Activated CD4-positive, alpha-beta T cell treated with anti-CD3 and anti-CD28 coated beads, Interleukin-2, amount 10 ng/mL, durations not matched to agents 24 days and 14 days (primary cell): ENCODE results near the gene SMARCC2. TPM values are rescaled to one million over a fixed set of nuclear protein-coding genes. Genes with fewer than 3 reads are reported as not detected.

Experiments used
- DNase-seq: peaks from one replicate; pipeline ENCODE4 v3.0.0; 2022
- H3K27ac Mint-ChIP-seq: one replicate; pipeline ENCODE4 v1.8.0; 2022; ENCODE audit warnings: mild to moderate bottlenecking, mixed read lengths
- H3K27me3 Mint-ChIP-seq: one replicate; pipeline ENCODE4 v1.8.0; 2022; ENCODE audit warnings: mixed read lengths
- H3K36me3 Mint-ChIP-seq: one replicate; pipeline ENCODE4 v1.8.0; 2022; ENCODE audit warnings: low read depth, mild to moderate bottlenecking, mixed read lengths
- H3K4me1 Mint-ChIP-seq: one replicate; pipeline ENCODE4 v1.8.0; 2021; ENCODE audit warnings: mixed read lengths
- H3K4me3 Mint-ChIP-seq: one replicate; pipeline ENCODE4 v1.8.0; 2022; ENCODE audit warnings: mild to moderate bottlenecking, moderate library complexity, mixed read lengths
- H3K9me3 Mint-ChIP-seq: one replicate; pipeline ENCODE4 v1.8.0; 2021; ENCODE audit warnings: mixed read lengths
- intact Hi-C: fragments of 100-400 bp; cut with micrococcal nuclease; formaldehyde crosslinking; loops from one replicate; pipeline ENCODE4 v1.15.1; 2023
- total RNA-seq: library from RNA; stranded (reverse); gene quantifications from 2 replicates; pipeline ENCODE4 v1.2.3, GENCODE V29; 2022

SMARCC2 gene
- total RNA-seq, 1 donor from 2014 or later: 130 TPM

DNA sequence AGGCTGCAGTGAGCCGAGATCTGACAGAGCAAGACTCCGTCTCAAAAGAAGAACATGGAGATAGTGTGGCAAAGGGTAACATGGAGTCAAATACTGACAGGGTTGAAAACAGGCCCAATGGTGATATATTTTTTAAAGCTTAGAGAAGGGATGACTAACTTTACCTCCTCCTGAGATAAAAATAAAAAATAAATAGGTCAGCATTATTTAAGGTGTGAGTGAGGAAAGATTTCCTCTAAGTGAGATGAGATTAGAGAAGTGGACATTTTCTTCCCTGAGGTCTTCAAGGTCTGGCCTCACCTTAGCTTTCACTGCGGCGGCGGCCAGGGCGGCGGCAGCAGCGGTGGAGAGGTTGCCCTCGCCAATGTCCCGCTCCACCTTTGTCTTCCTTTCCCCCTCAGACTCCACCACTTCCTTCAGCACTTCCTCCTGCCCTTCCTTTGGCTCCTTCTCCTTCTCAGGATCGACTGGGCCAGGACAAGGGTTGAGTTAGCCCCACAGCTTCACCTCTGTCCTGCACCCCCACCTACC lies 20.0 kb downstream of the SMARCC2 start:
- no peaks in the 10 kb centered on the region for H3K9me3 Mint-ChIP-seq
- no peaks in the 10 kb centered on the region for H3K27me3 Mint-ChIP-seq
- H3K27ac Mint-ChIP-seq: no peak overlapping the region
- H3K36me3 Mint-ChIP-seq: peaks cover 77% of the 10 kb centered on the region
- intact Hi-C loops: no loop called here
- H3K4me1 Mint-ChIP-seq: peaks cover 5% of the 10 kb centered on the region
- H3K4me3 Mint-ChIP-seq: no peak overlapping the region
- DNase-seq: no peak

DNA sequence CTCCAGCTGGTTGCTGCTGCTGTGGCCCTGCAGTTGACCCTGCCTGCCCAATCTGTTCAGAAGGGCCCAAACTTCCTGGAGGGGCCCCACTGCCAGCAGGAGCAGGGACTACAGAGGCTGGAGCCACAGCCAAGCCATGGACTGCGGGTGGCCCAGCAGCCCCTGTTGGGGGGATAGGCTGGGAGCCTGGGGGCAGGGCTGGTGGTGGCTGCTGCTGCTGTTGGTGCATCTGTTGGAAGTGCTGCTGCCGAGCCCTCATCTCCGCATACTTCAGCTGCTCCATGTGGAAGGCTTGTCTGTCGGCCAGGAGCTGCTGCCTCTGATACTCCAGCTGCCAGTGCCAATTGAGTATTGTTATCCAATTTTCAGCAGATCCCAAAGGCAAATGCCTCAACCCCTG lies 23.9 kb downstream of the SMARCC2 start:
- Mint-ChIP-seq H3K4me3 (no peak overlapping the region), H3K4me1 (peaks cover 22% of the 10 kb centered on the region), H3K36me3 (peaks cover 75% of the 10 kb centered on the region), H3K9me3 (no peaks in the 10 kb centered on the region), H3K27me3 (no peaks in the 10 kb centered on the region), H3K27ac (peak overlapping the region; percentile 66)
- intact Hi-C loops: no loop called here
- DNase-seq: no peak

DNA sequence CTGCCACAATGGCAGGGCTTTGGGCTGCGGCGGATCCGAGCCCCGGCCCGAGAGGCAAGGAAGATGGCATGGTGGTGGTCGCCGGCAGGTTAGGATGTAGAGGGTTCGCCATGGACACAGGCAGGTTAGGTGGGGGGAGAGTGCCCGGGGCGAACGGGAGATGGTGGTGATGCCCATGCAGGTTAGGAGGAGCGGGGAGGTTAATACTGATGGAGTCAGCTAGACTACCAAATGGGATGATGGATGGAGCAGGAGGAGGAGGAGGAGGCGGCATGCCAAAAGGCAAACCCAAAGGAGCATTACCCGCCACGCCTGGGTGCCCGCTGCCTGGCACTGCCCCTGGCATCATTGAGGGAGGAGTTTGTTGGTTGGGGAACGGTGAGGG lies 24.9 kb downstream of the SMARCC2 start:
- Mint-ChIP-seq H3K4me3 (no peak overlapping the region), H3K27ac (no peak overlapping the region), H3K36me3 (peaks cover 75% of the 10 kb centered on the region), H3K27me3 (no peaks in the 10 kb centered on the region), H3K4me1 (peaks cover 30% of the 10 kb centered on the region), H3K9me3 (no peaks in the 10 kb centered on the region)
- DNase-seq: no peak
- intact Hi-C loops: no loop called here

DNA sequence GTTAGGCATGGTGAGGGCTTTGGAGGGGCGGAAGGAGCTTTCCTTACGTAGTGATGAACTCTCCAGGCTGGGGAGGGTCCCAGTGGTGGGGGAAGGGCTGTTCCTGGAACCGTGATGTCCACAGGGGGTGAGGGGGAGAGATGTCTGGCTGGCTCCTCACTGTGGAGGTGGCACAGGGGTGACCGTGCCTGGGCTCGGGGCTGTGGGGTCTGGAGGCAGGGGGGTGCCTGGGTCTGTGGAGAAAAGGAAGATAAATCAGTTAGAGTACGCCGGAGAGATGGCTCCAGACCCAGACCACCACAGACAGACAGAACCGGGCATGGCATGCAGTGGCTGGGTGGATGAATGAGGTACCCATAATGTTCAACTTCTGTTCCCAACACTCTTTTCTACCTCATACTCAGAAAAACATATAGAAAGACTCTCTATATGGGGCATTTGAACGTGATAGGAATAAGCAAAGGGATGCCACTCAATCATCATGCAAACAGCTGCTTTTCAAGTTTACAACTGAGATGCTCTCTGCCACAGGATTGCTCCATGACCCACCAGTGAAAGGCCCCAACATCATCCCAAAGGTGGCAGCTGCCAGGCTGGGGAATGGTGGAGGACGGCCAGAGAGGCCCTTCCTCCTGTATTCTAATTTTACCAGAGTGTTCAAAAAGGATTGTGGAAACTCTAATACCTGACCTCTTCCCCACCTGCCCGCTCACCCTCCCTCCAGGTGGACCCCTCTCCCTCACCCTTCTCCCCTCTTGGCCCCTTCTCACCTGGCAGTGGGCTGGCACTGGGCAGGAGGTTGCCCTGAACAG lies 25.5 kb downstream of the SMARCC2 start:
- Mint-ChIP-seq H3K27me3 (no peaks in the 10 kb centered on the region), H3K4me3 (no peak overlapping the region), H3K4me1 (peaks cover 35% of the 10 kb centered on the region), H3K27ac (peak overlapping the region; percentile 67), H3K36me3 (peaks cover 78% of the 10 kb centered on the region), H3K9me3 (no peaks in the 10 kb centered on the region)
- DNase-seq: no peak
- intact Hi-C loops: no loop called here

DNA sequence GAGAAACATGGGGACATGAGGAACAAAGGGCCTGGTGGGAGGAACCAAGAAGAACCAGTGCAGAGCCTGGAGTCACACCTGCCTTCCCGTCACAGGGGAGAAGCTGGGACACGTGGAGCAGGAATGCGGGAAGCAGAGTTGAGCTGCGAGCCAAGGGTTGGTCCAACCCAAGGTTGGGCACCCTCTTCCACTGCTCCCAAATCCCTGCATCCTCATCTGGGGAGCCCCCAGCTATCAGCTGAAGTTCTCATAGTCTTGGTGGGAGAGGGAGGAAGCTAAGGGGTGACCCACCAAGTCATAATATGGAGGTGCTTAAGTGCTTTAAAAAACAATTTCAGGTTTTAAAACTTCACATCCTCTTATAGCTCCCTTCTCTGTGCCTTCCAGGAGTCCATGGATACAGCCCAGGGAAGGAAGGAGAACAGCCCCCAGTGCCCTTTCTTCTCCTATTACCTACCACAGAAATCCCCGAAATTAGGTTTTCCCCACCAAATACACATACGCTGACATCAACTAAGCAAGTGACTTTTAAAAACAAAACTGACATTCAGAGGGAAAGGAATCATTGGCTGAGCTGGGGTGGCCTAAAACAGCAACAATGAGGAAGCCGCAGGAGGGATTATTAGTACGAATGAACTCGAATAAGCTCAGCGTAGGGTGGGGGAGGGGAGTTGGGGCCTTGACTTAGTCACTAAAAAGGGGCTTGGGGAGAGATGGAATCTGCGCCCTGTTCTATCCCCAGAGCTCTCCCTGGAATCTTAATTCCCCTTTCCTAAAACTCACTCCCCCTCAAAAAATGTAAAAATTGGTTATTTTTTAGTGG lies 26.6 kb downstream of the SMARCC2 start:
- Mint-ChIP-seq H3K27ac (peak overlapping the region; percentile 32), H3K36me3 (peaks cover 74% of the 10 kb centered on the region)

DNA sequence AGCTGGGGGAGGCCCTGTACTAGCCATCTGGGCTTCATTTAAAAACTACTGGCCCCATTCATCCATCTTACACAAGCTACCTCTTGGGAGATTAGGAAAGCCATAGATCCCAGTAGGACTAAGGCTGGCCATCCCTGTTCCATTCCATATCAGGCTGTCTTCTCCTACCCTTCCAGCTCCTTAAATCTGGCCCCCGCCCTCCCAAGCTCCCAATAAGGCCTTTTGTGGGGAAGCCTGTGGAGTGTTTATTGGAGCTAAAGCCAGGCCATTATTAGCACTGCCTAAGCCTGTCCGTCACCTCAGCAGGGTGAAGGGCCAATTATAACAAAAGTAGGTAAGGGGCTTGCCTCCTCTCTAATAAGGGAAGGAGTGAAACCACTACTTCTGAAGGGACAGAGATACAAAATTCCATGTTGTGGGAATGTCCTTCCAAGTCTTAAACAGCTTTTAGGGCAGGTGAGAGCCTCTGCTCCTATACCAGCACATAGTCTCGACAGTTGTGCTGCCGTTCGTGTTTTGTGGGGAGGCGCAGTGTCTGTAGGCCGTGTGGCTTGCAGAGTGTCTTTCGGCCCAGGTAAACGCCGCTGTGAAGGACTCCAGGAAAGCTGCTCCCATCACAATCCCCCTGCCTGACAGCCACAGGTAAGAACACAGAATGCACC lies 27.5 kb downstream of the SMARCC2 start:
- Mint-ChIP-seq H3K4me3 (peak overlapping the region; percentile 100), H3K36me3 (peaks cover 70% of the 10 kb centered on the region), H3K4me1 (peaks cover 37% of the 10 kb centered on the region), H3K27me3 (no peaks in the 10 kb centered on the region), H3K27ac (peak overlapping the region; percentile 60), H3K9me3 (no peaks in the 10 kb centered on the region)
- no peak for DNase-seq
- intact Hi-C loops: loop anchor here (2.0 kb wide), 1 partner anchor 27 kb away; the partner anchor contains the start of gene SMARCC2

More for the DNA sequence above, 26.6 kb downstream of the SMARCC2 start:
- no peak overlapping the region for H3K4me3 Mint-ChIP-seq
- H3K4me1 Mint-ChIP-seq: peaks cover 33% of the 10 kb centered on the region
- intact Hi-C loops: no loop called here
- no peak for DNase-seq
- H3K9me3 Mint-ChIP-seq: no peaks in the 10 kb centered on the region
- no peaks in the 10 kb centered on the region for H3K27me3 Mint-ChIP-seq

DNA sequence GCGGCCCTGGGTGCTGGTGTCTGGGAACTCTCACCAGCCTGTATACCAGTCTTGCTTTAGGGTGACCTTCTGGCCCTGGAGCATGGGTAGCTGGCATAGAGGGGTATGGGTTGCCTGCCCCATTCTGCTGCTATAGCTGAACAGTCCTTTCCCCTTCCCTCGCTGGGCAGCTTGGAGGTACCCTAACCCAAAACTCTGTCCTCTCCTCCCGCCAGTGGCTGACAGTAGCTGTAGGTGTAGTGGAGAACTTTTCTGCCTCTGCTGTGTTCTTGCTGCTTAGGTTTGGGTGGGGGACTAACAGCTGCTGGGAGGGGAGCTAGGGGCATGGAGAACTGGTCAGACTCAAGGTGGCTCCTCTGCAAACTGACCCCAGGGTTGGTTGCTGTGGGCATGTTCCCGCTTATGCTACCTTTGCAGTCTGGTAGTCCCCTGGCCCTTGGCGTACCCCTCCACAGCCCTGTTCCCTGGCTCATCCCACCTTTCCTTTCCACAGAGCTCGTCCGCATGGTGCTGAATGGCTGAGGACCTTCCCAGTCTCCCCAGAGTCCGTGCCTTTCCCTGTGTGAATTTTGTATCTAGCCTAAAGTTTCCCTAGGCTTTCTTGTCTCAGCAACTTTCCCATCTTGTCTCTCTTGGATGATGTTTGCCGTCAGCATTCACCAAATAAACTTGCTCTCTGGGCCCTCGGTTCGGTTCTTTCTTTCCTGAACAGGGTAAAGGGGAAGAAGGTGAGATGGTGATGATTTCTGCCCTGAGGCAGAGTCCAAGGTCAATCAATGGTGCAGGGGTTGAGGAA lies 28.2 kb downstream of the SMARCC2 start:
- H3K36me3 Mint-ChIP-seq: peaks cover 69% of the 10 kb centered on the region
- no peaks in the 10 kb centered on the region for H3K27me3 Mint-ChIP-seq
- intact Hi-C loops: loop anchor here (1.0 to 2.0 kb wide), 2 partner anchors 9 to 28 kb away; partner anchors contain the start of genes MYL6B and SMARCC2
- peak overlapping the region; percentile 100 for H3K4me3 Mint-ChIP-seq
- no peak for DNase-seq
- H3K4me1 Mint-ChIP-seq: peaks cover 37% of the 10 kb centered on the region
- peak overlapping the region; percentile 94 for H3K27ac Mint-ChIP-seq
- no peaks in the 10 kb centered on the region for H3K9me3 Mint-ChIP-seq

DNA sequence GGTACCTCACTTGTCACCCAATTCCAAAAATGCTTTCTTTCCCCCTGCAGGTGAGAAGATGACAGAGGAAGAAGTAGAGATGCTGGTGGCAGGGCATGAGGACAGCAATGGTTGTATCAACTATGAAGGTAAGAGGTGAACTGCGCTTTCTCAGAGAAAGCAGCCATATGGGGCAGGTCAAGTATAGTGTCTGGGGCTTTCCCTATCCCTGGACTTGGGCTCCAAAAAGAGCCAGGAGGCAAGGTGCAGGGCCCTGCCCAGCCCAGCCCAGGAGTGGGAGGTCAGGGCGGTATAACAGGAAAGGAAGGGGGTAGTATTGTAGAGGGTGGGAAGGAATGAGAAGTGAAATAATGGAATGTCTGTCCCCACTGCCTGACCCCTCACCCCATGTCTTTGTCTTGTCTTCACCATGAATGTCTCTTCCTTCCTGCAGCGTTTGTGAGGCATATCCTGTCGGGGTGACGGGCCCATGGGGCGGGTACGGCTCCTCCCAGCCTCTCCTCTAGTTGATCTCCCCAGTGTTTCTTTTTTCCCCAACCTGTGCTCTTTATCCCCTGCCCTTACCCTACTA lies 29.0 kb downstream of the SMARCC2 start:
- intact Hi-C loops: loop anchor here (1.0 to 2.0 kb wide), 2 partner anchors 8 to 29 kb away; partner anchors contain the start of genes MYL6B and SMARCC2
- Mint-ChIP-seq H3K27ac (peak overlapping the region; percentile 94), H3K36me3 (peaks cover 69% of the 10 kb centered on the region), H3K27me3 (no peaks in the 10 kb centered on the region), H3K4me1 (peaks cover 40% of the 10 kb centered on the region), H3K9me3 (no peaks in the 10 kb centered on the region), H3K4me3 (peak overlapping the region; percentile 100)
- DNase-seq: peak; percentile 90

DNA sequence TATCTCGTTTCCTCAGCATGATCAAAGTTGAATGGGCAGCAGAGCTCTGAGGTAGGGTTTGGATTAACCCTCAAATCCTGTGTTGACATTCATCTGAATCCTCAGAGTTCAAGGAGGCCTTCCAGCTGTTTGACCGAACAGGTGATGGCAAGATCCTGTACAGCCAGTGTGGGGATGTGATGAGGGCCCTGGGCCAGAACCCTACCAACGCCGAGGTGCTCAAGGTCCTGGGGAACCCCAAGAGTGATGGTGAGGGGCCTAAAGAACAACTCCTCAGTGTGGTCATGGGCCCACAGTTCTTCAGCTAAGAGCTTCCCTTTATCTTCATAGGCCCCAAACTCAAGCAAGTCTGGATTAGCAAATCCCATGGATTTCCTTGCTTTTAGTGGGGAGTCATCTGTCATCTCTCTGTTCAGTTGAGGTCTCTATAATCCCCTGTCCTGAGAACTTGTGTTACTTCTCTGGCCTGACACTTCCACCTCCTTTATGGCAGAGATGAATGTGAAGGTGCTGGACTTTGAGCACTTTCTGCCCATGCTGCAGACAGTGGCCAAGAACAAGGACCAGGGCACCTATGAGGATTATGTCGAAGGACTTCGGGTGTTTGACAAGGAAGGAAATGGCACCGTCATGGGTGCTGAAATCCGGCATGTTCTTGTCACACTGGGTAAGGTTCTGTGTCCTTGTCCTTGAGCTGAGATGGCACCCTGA lies 29.6 kb downstream of the SMARCC2 start:
- Mint-ChIP-seq H3K9me3 (no peaks in the 10 kb centered on the region), H3K4me1 (peaks cover 41% of the 10 kb centered on the region), H3K27ac (peak overlapping the region; percentile 94), H3K4me3 (peak overlapping the region; percentile 100), H3K27me3 (no peaks in the 10 kb centered on the region), H3K36me3 (peaks cover 69% of the 10 kb centered on the region)
- intact Hi-C loops: loop anchor here (1.0 to 2.0 kb wide), 3 partner anchors 7 to 33 kb away; partner anchors contain the start of genes MYL6B and SMARCC2
- DNase-seq: no peak

DNA sequence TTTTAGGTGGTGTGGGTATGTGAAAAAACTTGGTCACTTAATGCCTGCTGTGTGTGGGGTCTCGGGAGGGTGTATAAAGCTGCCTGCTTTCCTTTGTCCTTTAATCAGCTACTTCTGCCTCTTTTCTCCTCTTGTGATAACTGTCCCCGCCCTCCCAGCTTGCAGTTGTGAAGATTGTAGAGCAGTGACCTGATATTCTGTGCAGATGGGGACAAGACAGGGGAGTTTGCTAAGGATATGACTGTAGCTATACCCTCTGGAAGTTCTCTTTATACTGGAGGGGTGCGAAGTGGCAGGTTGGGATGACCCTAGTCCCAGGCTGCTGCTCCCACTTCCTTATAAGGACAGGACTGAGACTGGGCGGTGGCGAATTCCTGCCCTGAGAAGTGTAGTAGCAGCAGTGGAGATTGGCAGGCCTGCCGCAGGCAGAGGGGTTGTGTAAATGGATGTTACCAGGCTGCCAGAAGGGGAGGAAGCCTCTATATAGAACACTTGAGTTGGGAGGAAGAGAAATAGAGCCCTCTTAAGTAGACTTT lies 30.3 kb downstream of the SMARCC2 start:
- intact Hi-C loops: loop anchor here (1.0 kb wide), 2 partner anchors 33 to 41 kb away; partner anchors contain the start of gene ZC3H10
- peak overlapping the region; percentile 94 for H3K27ac Mint-ChIP-seq
- H3K4me3 Mint-ChIP-seq: peak overlapping the region; percentile 100
- no peaks in the 10 kb centered on the region for H3K9me3 Mint-ChIP-seq
- peaks cover 63% of the 10 kb centered on the region for H3K36me3 Mint-ChIP-seq
- peak; percentile 77 for DNase-seq
- no peaks in the 10 kb centered on the region for H3K27me3 Mint-ChIP-seq
- H3K4me1 Mint-ChIP-seq: peaks cover 43% of the 10 kb centered on the region

DNA sequence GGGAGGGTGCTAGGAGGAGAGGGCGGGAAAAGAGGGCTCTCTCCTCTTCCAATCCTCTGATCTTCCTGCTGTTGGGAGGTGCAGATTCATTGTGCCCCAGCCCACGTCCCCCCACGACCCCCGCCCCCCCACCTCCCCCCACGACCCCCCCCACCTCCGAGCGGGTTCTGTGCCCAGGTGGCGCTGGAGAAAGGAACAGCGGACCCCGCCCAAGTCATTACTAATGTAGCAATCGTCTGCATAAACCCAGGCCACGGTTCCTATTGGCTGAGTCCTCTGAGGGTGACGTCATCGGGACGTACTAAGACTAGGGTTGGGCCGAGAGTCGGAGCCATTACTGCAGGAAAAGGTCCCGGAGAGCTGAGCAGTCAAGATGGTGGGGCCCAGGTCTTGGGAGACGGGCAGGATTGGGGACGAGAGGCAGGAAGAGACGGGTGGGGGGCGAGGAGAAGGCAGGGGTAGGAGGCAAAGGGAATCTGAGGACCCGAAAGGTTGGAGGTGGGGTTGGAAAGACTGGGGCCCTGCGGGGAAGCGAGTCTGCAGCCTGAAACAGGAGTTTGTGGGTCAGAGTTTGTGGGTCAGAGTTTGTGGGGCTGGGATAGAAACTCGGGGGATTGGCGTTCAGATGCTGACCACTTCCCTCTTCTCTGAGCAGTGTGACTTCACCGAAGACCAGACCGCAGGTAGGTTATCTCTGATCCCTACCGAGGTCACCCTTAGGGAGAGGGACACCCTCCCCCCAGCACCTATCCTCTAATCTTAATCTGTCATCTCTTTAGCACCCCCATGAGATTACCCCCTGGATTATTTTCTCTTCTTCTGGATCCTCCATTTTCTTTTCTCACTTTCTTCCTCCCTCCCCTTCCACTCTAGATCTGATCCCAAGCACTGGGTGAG lies 31.0 kb downstream of the SMARCC2 start, which contains the start of gene MYL6:
TSS of gene MYL6 (plus strand) at position 331 of the 897 bp plus-strand sequence. CDS start at position 374, 43 bp downstream.
- Mint-ChIP-seq H3K9me3 (no peaks in the 10 kb centered on the region), H3K36me3 (peaks cover 56% of the 10 kb centered on the region), H3K4me1 (peaks cover 45% of the 10 kb centered on the region), H3K27me3 (no peaks in the 10 kb centered on the region), H3K4me3 (peak within 1 kb of the TSS; percentile 100), H3K27ac (peak within 1 kb of the TSS; percentile 94)
- DNase-seq: peak; percentile 98
- intact Hi-C loops: loop anchor here (1.0 kb wide), 1 partner anchor 40 kb away; the partner anchor contains the start of gene ZC3H10
